ENCODE data around the gene CD244. TPM values are rescaled to one million over a fixed set of nuclear protein-coding genes. Genes with fewer than 3 reads are reported as not detected.

CD244 gene
- total RNA-seq, 1 donor from 2014 or later: 2.0 TPM

GRCh38 chr1:160866001-160866694 is 3.5 kb upstream of the CD244 start:
- H3K27me3 ChIP-seq: no peaks in the 10 kb centered on the region
- intact Hi-C loops (cut with DNase I): no loop called here
- no peak overlapping the region for H3K4me3 ChIP-seq
- TF ChIP-seq POLR2AphosphoS5 (IDR thresholded peaks at IDR 0.05; ENCODE audit: insufficient read depth in 1 of 2, low read depth in 1 of 2) (no peak), POLR2A (IDR thresholded peaks at IDR 0.05) (no peak)
- TF ChIP-seq, protein P1, sequence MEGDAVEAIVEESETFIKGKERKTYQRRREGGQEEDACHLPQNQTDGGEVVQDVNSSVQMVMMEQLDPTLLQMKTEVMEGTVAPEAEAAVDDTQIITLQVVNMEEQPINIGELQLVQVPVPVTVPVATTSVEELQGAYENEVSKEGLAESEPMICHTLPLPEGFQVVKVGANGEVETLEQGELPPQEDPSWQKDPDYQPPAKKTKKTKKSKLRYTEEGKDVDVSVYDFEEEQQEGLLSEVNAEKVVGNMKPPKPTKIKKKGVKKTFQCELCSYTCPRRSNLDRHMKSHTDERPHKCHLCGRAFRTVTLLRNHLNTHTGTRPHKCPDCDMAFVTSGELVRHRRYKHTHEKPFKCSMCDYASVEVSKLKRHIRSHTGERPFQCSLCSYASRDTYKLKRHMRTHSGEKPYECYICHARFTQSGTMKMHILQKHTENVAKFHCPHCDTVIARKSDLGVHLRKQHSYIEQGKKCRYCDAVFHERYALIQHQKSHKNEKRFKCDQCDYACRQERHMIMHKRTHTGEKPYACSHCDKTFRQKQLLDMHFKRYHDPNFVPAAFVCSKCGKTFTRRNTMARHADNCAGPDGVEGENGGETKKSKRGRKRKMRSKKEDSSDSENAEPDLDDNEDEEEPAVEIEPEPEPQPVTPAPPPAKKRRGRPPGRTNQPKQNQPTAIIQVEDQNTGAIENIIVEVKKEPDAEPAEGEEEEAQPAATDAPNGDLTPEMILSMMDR (IDR thresholded peaks at IDR 0.05): no peak
- peak in 1 of 2 donors; percentile 40 for DNase-seq (ENCODE audit: extremely low spot score in 2 of 2)
- H3K27ac ChIP-seq: no peak overlapping the region
- no peaks in the 10 kb centered on the region for H3K4me1 ChIP-seq
- no peaks in the 10 kb centered on the region for H3K36me3 ChIP-seq
- no peaks in the 10 kb centered on the region for H3K9me3 ChIP-seq

DNA sequence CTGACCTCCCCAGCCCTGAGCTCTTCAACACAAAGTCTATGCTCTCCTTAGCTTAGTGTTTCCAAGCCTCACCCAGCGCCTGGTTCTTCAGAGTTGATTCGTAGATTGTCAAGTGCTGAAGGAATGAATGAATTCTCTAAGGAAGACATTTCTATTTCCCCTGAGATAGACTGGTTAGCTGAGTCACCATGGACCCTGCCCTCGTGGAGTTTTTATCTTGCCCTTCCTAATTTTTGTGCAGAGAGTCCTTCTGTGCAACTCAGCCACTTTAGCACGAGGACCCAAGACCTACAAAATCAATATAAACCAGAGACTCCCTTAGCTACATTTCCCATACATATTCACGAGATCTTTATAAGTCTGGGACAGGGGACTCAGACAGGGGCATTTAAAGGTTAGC is 2.6 kb upstream of the CD244 start:
- Histone ChIP-seq H3K4me1 (no peaks in the 10 kb centered on the region), H3K27me3 (no peaks in the 10 kb centered on the region), H3K9me3 (no peaks in the 10 kb centered on the region), H3K27ac (no peak overlapping the region), H3K4me3 (no peak overlapping the region), H3K36me3 (no peaks in the 10 kb centered on the region)
- peak in 1 of 2 donors; percentile 20 for DNase-seq (ENCODE audit: extremely low spot score in 2 of 2)
- TF ChIP-seq POLR2AphosphoS5 (IDR thresholded peaks at IDR 0.05; ENCODE audit: insufficient read depth in 1 of 2, low read depth in 1 of 2) (no peak), POLR2A (IDR thresholded peaks at IDR 0.05) (no peak)
- TF ChIP-seq, protein P1 (IDR thresholded peaks at IDR 0.05): no peak
- intact Hi-C loops (cut with DNase I): no loop called here

- Histone ChIP-seq H3K27ac (no peak overlapping the region), H3K9me3 (no peaks in the 10 kb centered on the region), H3K36me3 (no peaks in the 10 kb centered on the region), H3K4me3 (no peak overlapping the region), H3K4me1 (no peaks in the 10 kb centered on the region), H3K27me3 (no peaks in the 10 kb centered on the region)
- TF ChIP-seq POLR2A (IDR thresholded peaks at IDR 0.05): no peak
- TF ChIP-seq POLR2AphosphoS5 (IDR thresholded peaks at IDR 0.05; ENCODE audit: insufficient read depth in 1 of 2, low read depth in 1 of 2): no peak
- TF ChIP-seq, protein P1 (IDR thresholded peaks at IDR 0.05): no peak
- intact Hi-C loops (cut with DNase I): no loop called here
- DNase-seq (ENCODE audit: extremely low spot score in 2 of 2): no peak
Observed at GRCh38 chr1:160864173-160864572, 1.5 kb upstream of the CD244 start.

DNA sequence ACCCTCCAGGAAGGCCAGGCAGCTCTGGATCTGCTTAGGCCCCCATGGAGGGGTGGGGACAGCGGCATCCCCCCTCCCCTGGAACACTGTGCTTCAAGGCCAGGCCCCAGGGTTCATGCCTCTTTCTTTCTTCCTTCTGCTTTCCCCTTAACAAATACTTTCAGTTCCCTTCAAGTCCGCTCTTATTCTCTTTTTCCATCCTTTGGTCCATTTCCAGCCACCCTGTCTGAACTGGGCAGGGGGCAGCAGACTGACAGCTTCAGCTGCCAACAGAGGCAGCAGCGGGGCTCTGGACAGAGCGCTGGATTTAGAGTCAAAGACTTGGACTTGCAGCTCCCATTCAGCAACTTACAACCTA is 1.1 kb upstream of the CD244 start:
- intact Hi-C loops (cut with DNase I): no loop called here
- Histone ChIP-seq H3K4me3 (no peak overlapping the region), H3K36me3 (no peaks in the 10 kb centered on the region), H3K9me3 (no peaks in the 10 kb centered on the region), H3K27me3 (no peaks in the 10 kb centered on the region), H3K4me1 (no peaks in the 10 kb centered on the region), H3K27ac (no peak overlapping the region)
- no peak for TF ChIP-seq POLR2AphosphoS5 (IDR thresholded peaks at IDR 0.05; ENCODE audit: insufficient read depth in 1 of 2, low read depth in 1 of 2)
- TF ChIP-seq, protein P1 (IDR thresholded peaks at IDR 0.05): no peak
- TF ChIP-seq POLR2A (IDR thresholded peaks at IDR 0.05): no peak
- peak in 1 of 2 donors; percentile 70 for DNase-seq (ENCODE audit: extremely low spot score in 2 of 2)

GRCh38 chr1:160863061-160863773 is 530 bp upstream of the CD244 start:
- H3K36me3 ChIP-seq: no peaks in the 10 kb centered on the region
- intact Hi-C loops (cut with DNase I): no loop called here
- no peak overlapping the region for H3K27ac ChIP-seq
- H3K27me3 ChIP-seq: no peaks in the 10 kb centered on the region
- TF ChIP-seq, protein P1 (IDR thresholded peaks at IDR 0.05): no peak
- TF ChIP-seq POLR2A (IDR thresholded peaks at IDR 0.05): no peak
- TF ChIP-seq POLR2AphosphoS5 (IDR thresholded peaks at IDR 0.05; ENCODE audit: insufficient read depth in 1 of 2, low read depth in 1 of 2): no peak
- no peak for DNase-seq (ENCODE audit: extremely low spot score in 2 of 2)
- no peaks in the 10 kb centered on the region for H3K9me3 ChIP-seq
- no peaks in the 10 kb centered on the region for H3K4me1 ChIP-seq
- H3K4me3 ChIP-seq: no peak overlapping the region
